ENCODE data around the gene PROSER3.

Gene PROSER3

DNA sequence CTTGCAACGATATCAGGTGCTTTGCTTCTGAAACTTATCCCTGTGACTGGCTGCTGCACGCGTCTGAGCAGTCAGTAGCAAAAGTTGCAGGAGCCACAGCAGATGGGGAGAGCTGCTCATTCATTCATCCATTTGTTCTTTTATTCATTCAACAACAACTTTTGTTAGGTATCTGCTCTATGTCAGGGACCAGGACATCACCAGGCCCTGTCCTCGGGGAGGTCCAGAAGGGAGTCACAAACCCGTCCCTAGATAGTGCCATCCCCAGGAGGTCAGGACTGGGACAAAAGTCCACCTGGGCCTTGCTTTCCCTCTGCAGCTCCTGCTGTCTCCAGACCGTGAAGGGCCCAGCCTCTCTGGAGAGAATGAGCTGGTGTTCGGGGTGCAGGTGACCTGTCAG, 20.0 kb downstream of the PROSER3 start:
- no peak for DNase-seq (ENCODE audit: low read depth)

DNA sequence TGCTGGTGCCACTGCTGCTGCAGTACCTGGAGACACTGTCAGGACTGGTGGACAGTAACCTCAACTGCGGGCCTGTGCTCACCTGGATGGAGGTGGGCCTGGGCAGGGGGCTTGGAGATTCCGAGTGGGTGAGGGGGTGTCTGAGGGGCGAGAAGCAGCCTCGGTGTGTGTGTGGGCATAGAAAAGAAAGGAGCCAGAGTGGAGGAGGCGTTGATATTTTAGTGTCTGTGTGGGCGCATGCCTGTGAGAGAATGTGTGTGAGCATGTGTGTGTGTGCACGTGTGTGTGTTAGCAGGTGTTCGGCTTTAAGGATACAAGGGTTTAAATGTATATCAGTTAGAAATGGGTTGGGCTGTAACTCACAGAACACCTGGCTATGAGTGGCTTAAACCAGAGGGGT, 21.1 kb downstream of the PROSER3 start:
- DNase-seq (ENCODE audit: low read depth), result no peak

DNA sequence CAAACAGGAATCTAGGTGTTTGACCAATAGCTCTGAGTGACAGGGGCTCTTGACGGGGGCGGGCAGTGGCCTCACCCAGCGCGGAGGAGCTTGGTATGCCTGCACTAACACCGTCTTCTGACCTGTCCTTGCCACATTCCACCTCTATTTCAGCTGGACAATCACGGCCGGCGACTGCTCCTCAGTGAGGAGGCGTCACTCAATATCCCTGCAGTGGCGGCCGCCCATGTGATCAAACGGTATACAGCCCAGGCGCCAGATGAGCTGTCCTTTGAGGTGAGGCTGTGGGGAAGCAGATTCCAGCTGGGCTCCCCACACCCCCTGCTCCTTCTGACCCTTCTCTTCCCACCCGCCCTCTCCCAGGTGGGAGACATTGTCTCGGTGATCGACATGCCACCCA, 22.1 kb downstream of the PROSER3 start:
- no peak for DNase-seq (ENCODE audit: low read depth)

DNA sequence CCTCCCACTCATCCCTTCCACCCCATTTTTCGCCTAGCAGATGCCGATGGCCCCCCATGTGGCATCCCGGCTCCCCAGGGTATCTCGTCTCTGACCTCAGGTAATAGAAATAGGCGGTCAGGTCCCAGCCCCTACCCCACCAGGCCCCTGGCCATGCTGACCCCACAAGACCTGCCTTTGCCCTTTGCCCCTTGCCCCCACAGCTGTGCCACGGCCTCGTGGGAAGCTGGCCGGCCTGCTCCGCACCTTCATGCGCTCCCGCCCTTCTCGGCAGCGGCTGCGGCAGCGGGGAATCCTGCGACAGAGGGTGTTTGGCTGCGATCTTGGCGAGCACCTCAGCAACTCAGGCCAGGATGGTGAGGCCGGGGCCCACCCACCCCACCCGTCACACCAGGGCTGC, 22.7 kb downstream of the PROSER3 start:
- no peak for DNase-seq (ENCODE audit: low read depth)

DNA sequence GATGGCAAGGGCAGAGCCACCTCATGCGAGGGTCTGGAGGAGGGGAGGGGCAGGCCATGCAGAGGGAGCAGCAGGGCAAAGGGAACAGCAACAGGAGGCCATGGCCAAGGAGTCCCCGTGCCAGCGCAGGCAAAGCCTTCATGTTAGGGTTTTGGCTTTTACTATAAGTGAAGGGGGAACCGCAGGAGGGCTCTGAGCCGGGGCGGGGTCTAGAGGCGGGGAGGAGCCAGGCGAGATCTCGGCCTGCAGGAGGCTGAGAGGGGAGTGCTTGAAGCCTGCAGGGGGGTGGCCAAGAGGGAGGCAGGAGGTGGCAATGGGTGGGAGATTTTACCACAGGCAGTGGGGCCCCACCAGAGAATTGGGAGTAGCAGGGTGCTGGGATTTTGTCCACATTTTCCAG, 23.7 kb downstream of the PROSER3 start:
- no peak for DNase-seq (ENCODE audit: low read depth)

DNA sequence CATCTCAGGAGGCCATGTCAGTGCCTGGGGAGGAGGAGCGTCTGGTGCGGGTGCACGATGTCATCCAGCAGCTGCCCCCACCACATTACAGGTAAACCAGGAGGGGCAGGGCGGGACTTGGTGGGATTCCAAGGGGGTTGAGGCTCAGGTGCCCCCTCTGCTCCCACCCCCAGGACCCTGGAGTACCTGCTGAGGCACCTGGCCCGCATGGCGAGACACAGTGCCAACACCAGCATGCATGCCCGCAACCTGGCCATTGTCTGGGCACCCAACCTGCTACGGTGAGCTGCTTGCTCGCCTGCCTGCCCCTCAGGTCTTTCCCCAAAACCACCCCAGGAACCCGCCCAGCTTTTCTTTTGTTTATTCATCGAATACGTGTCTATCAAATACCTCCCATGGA, 24.6 kb downstream of the PROSER3 start:
- no peak for DNase-seq (ENCODE audit: low read depth)

DNA sequence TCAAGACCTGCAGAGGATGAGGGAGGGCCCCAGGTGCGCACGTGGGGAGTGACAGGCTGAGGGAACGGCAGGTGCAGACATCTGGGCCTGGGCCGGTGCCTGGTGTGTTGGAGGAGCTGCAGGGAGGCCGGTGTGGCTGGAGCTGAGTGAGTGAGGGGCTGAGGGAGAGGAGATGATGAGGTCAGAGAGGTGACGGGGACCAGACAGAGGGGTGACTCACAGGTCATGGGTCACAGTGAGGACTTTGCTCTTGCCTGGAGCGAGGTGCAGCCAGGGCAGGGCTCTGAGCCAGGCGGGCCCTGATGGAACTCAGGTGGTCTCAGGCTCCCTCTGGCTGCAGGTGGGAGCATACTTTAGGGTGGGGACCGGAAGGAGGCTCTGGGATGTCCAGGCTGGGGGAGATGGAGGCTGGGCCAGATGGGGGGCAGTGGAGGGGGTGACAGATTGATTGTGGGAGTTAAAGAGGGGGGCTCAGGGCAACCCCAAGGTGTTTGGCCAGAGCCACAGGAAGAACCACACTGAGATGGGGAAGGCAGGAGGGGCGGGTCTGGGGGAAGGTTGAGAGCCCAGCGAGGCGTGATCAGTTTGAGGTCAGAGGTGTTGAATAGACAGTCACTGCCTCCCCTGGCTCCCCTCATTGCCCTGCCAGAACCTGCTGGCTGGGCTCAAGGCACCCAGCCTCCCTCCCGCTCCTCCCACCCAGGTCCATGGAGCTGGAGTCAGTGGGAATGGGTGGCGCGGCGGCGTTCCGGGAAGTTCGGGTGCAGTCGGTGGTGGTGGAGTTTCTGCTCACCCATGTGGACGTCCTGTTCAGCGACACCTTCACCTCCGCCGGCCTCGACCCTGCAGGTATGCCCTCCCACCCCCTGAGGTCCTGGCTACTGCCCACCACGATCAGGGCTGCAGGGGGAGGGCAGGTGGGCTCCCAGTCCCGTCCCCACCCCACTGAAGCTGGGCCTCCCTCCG, 25.8 kb downstream of the PROSER3 start:
- DNase-seq (ENCODE audit: low read depth), result no peak

DNA sequence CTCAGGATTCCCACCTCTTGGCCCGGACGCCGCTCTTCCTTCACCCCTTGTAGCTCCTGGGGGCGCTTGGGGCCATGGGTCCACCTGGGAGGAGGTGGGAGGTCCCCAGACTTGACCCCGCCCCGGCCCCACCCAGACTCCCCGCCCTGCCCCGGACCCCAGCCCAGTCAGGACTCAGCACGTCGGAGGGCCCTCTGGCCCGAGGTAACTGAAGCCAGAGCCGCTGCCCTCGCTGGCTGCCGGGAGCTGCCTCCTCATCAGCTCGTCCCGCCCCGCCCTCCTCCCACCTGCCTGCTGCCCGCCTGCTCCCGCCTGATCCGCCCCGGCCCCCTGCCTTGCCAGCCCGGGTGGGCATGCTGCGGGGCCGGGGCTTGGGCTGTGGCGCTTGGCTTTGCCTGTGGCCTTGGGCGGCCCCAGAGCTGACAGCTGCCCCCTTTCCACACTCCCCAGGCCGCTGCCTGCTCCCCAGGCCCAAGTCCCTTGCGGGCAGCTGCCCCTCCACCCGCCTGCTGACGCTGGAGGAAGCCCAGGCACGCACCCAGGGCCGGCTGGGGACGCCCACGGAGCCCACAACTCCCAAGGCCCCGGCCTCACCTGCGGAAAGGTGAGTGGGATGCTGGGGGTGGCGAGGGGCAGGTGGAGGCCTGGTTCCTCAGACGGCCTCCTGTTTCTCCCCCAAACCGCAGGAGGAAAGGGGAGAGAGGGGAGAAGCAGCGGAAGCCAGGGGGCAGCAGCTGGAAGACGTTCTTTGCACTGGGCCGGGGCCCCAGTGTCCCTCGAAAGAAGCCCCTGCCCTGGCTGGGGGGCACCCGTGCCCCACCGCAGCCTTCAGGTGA, 26.7 kb downstream of the PROSER3 start:
- no peak for DNase-seq (ENCODE audit: low read depth)

DNA sequence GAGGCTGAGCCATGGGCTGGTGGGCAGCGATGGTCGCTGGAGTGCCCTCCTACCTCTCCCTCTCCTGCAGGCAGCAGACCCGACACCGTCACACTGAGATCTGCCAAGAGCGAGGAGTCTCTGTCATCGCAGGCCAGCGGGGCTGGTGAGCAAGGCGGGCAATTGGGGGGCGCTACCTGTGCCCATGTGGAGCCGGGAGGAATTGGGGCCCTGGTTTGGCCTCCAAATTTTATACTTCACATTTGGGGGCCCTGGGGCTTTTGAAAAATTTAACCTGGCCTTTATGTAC, 27.3 kb downstream of the PROSER3 start:
- DNase-seq (ENCODE audit: low read depth), result no peak

DNA sequence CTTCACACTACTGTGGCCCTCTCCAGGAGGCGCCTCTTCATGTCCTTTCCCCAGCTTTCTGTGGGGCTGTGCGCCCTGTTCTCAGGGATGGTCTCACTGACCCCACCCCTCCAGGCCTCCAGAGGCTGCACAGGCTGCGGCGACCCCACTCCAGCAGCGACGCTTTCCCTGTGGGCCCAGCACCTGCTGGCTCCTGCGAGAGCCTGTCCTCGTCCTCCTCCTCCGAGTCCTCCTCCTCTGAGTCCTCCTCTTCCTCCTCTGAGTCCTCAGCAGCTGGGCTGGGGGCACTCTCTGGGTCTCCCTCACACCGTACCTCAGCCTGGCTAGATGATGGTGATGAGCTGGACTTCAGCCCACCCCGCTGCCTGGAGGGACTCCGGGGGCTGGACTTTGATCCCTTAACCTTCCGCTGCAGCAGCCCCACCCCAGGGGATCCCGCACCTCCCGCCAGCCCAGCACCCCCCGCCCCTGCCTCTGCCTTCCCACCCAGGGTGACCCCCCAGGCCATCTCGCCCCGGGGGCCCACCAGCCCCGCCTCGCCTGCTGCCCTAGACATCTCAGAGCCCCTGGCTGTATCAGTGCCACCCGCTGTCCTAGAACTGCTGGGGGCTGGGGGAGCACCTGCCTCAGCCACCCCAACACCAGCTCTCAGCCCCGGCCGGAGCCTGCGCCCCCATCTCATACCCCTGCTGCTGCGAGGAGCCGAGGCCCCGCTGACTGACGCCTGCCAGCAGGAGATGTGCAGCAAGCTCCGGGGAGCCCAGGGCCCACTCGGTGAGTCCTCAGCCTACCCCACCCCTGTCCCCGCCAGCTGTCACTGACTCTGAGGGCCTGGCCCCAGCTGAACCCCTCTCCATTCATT, 28.6 kb downstream of the PROSER3 start:
- no peak for DNase-seq (ENCODE audit: low read depth)

DNA sequence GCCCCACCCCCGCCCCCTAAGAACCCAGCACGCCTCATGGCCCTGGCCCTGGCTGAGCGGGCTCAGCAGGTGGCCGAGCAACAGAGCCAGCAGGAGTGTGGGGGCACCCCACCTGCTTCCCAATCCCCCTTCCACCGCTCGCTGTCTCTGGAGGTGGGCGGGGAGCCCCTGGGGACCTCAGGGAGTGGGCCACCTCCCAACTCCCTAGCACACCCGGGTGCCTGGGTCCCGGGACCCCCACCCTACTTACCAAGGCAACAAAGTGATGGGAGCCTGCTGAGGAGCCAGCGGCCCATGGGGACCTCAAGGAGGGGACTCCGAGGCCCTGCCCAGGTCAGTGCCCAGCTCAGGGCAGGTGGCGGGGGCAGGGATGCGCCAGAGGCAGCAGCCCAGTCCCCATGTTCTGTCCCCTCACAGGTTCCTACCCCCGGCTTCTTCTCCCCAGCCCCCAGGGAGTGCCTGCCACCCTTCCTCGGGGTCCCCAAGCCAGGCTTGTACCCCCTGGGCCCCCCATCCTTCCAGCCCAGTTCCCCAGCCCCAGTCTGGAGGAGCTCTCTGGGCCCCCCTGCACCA, 29.3 kb downstream of the PROSER3 start:
- no peak for DNase-seq (ENCODE audit: low read depth)

DNA sequence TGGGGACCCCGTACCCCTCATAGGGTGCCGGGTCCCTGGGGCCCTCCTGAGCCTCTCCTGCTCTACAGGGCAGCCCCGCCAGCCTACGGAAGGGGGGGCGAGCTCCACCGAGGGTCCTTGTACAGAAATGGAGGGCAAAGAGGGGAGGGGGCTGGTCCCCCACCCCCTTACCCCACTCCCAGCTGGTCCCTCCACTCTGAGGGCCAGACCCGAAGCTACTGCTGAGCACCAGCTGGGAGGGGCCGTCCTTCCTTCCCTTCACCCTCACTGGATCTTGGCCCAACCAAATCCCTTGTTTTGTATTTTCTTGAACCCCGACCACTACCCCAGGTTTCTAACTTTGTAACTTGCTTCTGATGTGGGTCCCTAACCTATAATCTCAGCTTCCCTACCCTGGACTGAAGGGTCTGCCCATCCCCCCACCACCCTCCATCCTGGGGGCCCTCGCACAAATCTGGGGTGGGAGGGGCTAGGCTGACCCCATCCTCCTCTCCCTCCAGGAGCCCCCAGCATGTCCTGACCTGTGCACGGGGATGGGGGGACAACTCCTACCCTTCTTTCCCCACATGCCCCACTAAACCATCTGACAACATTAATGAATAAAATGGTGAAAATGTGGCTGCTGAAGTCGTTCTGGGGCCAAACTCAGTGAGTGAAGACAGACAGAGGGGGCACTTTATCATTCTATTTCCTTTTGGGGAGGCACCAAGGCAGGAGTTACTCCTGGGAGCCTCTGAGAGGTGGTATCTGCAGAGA, 30.4 kb downstream of the PROSER3 start:
- no peak for DNase-seq (ENCODE audit: low read depth)

DNA sequence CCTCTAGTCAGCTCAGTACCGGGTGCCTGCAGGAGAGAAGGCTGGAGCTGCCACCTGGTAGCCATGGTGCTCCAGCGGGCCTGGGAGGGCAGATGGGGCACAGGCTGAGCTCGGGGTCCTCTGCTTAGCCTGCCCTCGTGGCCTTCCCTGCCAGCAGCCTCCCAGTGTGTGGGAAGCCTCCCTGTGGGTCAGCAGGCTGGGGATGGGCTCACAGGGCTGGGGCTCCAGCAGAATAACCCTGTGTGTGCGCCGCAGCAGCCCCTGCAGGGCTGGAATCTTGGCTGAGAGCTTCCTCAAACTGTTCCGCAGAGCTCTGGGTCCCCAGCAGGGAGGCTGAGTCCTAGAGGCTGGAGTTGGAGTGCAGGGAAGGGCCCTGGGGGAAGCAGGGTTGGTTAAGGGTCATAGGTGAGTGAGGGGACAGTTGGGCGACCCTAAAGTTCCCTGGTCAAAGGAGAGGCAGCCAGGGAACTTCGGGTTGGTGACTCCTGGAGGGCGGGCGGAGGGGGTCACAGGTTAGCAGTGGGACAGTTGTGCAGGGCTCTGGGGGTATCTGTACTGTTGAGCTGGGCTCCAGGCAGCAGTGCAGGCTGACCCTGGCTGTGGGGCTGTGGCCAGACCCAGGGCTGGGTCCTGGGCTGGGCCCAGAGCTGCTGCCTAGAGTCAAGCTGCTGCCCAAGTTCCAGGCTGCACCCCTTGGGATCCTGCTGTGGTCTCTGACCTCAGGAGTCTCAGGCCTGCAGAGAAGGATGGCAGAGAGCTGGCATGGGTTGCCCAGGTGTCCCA, 31.4 kb downstream of the PROSER3 start:
- DNase-seq (ENCODE audit: low read depth), result no peak

DNA sequence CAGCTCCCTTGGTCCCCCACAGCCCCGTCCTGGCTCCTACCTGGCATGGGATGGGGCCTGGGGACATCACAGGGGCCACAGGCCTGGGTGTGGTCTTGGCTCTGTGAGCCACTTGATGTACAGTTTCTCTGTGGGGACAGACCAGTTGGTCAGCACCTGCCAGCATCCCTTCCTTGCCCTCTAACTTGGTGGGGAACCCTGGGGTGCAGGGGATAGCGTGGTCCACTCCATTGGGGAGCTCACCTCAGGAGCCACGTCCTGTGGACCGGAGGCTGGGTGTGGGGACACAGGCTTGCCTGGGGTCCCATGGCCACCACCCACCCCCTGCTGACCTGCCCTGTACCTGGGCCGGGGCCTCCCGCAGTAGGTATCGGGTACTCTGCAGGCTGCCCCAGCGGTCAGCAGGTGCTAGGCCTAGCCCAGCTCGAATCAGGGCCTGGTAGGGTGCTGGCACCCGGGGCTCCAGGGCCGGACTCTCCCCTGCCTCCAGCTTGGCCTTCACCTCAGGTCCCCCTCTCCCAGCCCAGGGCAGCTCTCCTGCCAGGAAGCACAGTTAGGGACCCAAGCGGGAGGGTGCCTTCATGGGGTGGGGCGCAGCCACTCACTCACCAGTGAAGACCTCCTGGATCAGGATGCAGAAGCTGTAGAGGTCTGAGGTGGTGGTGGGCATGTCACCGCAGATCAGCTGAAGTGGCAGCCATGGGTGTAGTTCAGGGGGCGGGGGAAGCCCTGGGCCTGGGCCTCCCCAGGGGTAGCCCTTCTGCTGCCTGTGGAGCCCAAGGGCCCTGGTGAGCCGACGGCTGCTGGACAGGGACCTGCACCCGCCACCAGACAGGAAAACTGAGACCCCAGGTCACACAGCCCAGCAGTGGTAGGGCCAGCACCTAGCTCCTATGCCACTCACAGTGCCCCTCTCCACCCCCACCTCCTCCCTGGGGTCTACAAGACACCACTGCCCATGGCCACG, 32.3 kb downstream of the PROSER3 start:
- DNase-seq (ENCODE audit: low read depth), result no peak

DNA sequence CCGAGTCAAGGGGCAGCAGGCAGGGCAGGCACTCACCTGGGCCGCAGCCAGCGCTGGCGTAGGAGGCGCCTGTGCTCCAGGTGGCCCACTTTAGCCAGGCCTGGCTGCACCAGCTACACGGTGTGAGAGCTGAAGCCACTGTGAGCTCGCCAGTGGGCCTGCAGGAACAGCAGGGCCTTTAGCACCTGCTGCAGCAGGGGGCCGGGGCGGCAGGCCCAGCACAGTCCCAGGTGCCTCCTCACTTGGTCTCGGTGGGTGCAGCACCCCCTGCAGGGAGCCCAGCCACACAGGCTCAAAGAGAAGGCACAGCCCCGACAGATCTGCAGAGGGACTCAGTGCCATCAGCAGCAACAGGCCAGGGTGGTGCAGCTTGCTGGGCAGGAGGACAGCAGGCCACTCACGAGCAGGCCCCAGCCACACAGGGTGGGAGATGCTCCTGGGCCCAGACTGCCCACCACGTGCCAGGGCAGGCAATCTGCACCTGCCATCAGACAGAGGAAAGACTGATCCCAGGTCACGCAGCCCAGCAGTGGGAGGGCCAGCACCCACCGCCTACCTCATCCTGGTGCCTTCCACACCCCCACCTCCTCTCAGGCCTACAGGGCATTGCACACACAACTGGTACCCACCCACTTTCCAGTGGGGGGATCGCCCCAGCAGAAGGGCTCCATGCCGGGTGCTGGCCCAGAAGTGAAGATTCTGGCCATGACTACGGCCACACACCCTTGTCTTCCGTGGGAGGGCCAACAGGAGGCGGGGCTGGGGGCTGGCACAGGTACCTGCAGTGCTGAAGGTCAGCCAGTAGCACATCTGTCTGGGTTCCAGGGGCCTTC, 33.2 kb downstream of the PROSER3 start:
- DNase-seq (ENCODE audit: low read depth), result no peak

DNA sequence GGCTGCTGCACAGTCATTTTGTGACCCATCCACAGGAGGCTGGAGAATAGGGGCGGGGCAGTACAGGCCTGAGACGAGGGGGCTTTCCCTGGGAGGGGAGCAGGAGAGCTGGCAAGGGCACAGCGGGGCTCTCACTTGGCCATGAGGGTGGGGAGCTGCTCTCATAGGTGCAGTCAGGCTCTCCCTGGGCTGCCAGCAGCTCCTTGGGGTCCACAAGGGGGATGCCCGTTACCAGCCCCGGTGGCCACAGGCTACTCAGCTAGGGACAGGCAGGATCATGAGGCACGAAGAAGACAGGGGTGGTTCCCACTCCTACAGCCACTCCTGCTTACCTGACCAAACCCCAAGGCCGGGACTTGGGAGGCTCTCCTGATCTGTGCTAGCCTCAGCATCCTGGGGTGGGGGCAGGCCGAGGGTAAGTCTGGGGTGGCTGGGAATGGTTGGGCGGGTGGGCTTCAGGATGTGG, 33.9 kb downstream of the PROSER3 start:
- DNase-seq (ENCODE audit: low read depth), result no peak

DNA sequence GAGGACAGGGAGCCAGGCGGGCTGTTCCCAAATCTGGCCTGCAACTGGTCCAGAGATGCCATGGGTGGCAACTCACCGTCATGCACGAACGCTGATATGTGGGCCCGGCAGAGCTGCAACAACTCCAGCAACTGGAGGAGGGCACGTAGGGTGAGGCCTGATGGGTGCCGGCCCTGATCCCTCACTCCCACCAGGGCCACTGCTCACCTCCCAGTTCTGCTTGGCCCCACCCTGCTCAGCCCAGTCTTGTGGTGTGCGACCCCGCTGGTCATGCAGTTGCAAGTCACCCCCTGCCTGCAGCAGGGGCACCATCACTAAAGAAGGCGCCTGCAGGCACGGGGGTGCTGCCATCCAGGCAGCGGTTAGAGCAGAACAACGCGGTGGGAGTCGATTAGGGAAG, 34.3 kb downstream of the PROSER3 start:
- no peak for DNase-seq (ENCODE audit: low read depth)

DNA sequence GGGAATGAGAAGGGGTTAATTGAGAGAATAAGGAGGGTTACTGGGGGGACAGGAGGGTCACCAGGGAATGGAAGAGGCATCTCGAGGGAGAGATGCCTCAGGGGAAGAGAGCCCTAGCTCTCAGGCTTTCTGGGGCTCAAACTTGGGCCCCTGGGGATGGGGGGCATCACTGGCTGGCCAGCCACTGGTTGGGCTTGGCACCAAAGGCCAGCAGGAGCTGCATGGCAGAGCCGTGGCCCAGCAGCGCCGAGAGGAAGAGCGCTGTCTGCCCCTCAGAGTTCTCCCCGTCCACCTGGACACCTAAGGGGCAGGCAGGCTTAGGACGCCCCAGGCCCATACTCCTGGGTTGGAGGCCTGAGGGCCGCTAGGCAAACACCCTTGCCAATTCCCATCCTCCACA, 34.9 kb downstream of the PROSER3 start:
- DNase-seq (ENCODE audit: low read depth), result no peak

Measured in CMK (cell line).